Measurements from ENCODE around the gene TUBGCP4.

DNA sequence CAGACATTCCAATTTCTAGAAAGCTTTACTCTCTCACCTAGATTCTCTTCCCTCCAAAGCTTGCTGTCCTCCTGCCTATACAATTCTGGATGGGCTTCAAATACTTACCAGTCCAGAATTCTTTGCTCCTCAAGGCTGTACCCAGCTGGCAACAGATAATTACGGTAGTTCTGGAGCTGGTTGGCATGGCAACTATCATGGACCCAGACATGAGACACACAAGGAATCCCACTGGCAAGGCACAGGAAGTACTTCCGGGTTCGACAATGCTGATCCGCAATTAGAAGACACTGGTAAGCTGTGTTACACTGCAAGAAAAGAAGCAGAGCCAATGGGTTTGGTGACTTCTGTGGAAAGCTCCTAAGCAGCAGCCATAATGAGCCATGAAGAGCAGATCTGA lies 37.9 kb downstream of the TUBGCP4 start:
- TF ChIP-seq, protein P1, sequence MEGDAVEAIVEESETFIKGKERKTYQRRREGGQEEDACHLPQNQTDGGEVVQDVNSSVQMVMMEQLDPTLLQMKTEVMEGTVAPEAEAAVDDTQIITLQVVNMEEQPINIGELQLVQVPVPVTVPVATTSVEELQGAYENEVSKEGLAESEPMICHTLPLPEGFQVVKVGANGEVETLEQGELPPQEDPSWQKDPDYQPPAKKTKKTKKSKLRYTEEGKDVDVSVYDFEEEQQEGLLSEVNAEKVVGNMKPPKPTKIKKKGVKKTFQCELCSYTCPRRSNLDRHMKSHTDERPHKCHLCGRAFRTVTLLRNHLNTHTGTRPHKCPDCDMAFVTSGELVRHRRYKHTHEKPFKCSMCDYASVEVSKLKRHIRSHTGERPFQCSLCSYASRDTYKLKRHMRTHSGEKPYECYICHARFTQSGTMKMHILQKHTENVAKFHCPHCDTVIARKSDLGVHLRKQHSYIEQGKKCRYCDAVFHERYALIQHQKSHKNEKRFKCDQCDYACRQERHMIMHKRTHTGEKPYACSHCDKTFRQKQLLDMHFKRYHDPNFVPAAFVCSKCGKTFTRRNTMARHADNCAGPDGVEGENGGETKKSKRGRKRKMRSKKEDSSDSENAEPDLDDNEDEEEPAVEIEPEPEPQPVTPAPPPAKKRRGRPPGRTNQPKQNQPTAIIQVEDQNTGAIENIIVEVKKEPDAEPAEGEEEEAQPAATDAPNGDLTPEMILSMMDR (IDR thresholded peaks at IDR 0.05), result no peak
- TF ChIP-seq EP300 (IDR thresholded peaks at IDR 0.05; ENCODE audit: low read depth) (no peak), POLR2AphosphoS5 (IDR thresholded peaks at IDR 0.05) (no peak)
